UCSD-AML1 (cell line): Measurements from ENCODE around the gene URI1.
"Not testable (repeated sequence)": the region's sequence is repeated elsewhere in the genome, so short reads cannot be mapped to it uniquely, and the experiment has no call there.

Experiments used
- DNase-seq: peaks from one replicate; lab custom pipeline; 2025; ENCODE audit not compliant: unreplicated experiment; lab: John Stamatoyannopoulos, UW

Gene URI1, protein sequence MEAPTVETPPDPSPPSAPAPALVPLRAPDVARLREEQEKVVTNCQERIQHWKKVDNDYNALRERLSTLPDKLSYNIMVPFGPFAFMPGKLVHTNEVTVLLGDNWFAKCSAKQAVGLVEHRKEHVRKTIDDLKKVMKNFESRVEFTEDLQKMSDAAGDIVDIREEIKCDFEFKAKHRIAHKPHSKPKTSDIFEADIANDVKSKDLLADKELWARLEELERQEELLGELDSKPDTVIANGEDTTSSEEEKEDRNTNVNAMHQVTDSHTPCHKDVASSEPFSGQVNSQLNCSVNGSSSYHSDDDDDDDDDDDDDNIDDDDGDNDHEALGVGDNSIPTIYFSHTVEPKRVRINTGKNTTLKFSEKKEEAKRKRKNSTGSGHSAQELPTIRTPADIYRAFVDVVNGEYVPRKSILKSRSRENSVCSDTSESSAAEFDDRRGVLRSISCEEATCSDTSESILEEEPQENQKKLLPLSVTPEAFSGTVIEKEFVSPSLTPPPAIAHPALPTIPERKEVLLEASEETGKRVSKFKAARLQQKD

DNA sequence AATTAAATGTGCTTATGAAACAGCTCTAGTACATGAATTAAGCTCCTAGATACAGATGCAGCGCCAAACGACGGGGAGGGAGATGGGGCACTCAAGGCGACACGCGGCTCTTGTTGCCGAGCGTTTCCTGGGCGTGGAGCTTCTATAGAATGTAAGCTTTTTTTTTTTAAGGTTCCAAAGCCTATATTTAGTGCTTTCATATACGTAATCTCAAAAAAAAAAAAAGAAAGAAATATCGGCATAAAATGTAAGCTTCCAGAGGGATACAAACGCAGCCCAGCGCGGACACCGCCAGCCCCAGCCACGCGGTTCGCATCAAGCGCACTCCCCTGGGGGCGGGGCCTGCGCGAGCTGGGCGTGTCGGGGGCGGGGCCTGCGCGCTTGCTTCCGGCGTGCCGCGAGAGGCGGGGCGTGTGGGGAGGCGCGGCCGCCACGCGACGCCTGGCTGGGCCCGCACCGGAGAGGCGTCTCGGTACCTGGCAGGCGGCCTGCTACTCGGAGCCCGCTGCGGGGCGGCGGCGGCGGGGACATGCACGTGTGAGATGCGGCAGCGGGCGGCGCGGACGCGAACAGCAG, at the start of gene URI1:
URI1 (plus strand) TSS at position 412 of the 576 bp plus-strand sequence. CDS start 309 bp downstream, outside the sequence.
- DNase-seq = peak; percentile 91

DNA sequence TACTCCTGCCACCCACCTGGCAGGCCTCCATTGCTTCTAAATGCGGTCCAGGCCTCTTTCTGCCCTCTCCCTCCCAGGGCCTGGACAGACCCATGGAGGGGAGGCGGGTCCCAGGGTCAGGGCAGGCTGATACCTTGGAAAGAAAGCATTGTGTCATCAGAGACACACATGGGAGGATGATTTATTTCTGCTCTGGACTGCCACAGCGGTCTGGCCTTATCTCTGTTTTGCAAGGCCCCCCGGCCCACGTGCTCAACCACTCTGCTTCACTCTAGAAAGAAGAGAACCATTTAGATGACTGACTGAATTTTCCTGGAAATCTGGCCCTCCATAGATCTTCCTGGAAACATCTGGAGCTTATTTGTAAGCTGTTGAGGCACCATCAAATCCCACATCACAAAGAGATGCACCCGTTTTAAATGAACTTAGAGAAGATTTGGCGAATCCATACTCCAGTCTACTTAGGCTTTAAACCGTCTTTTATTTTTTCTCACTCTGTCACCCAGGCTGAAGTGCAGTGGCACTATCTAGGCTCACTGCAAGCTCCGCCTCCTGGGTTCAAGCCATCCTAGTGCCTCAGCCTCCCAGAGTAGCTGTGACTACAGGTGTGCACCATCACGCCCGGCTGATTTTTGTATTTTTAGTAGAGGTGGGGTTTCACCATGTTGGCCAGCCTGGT, 48.3 kb upstream of the URI1 start:
- DNase-seq = no peak

DNA sequence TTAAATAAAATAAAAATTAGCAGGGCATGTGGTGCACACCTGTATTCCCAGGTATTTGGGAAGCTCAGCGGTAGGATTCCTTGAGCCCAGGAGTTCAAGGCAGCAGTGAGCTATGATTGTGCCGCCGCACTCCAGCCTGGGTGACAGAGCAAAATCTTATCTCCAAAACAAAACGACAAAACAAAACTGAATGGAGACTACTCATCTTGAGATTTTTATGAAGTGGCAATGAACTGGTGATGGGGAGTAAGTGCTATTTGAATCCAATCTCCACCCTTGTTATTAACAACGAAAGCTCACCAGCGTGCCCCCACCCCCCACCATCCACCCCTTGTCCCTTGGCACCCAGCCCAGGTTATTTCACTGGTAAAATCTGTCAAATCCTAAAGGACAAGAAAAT, 45.2 kb upstream of the URI1 start:
- no peak for DNase-seq

DNA sequence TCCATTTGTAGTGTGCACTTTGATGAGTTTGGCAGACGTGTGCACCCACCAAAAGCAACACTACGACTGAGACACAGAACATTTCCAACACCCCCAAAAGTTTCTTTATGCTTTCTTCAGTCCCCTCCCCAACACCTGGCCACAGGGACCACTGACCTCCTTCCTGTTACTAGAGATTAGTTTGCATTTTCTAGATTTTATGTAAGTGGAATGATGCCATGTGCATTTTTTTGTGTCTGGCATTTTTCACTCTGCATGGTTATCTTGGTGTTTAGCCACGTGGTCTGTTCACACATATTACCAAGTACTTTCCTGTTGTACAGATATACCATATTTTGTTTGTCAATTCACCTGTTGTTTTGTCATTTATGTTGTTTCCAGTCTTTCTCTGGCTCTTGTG, 44.6 kb upstream of the URI1 start:
- no peak for DNase-seq

DNA sequence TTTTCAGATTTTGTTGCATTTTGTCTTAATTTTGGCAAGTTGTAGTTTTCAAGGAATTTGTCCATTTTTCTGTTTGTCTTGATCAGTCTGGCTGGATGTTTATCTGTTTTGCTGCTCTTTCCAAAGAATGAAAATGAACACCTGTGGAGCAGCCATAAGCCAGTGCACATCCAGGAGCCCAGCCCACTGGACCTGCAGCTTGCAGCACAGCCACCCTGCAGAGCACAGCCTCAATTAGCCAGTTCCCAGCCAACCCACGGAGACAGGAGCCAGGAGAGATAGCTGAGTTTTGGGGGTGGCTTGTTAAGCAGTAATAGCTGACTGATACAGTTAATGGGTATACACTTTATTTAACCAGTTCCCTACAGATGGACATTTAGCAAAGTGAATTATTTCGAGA, 38.0 kb upstream of the URI1 start:
- no peak for DNase-seq

DNA sequence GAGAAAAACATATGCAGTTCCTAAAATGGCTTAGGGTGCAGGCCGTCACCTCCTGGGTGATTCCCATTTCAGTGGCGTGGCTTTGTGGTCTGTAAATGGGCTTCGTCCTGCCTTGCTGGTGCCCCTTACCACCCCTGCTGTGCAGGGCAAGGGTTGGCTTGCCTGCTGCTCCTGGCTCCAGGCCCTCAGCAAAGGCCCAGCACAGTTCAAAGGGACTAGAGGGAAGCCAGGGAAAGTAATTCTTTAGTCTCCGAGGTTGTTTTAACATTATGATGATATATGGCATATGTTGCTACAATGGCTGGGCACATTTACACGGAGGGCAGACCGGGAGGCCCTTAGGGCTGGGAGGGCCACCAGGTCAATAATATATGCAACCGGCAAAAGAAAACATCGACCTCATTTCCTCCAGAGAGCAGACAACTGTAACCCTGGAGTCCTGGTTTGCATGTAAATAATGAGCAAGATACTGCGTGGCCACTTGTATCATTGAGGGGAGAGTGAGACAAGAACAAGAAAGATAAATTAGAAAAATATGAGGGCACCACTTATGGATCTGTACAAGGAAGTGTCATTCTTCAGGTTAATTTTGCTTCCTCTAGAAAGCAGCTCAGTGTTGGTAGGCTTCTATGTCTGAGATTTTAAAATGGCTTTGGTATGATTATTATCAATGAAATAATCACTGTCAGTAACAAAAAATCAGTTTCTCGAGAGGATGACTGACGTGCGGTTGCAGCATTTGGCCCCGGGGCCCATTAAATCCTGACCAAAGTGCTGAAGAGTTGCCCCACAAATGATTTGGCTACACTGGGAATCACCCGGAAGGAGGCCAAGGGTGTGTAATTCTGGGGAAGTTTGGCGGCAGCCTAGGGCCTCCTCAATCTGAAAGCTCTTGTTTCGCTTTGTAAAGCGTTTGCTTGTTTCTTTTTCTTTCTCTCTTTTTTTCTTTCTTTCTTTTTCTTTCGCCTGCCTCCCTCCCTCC, 32.8 kb upstream of the URI1 start:
- no peak for DNase-seq

DNA sequence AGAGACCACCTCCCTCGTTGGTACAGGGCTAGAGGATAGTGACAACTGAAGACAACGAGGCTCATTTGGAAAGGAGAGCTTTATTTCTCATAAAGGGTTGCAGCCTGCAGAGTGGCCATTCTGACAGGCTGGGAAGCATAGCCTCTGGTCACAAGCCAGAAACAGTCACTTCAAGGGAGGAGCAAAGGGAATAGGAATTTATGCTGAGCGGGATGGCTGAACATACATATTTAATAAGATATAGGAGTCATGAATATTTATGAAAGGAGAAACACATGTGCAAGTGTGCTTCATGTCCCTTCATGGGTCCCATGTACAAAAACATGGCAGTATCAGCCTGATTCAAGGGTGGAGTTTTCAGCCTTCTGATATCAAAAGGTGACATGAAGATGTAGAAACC, 27.1 kb upstream of the URI1 start:
- DNase-seq = no peak

DNA sequence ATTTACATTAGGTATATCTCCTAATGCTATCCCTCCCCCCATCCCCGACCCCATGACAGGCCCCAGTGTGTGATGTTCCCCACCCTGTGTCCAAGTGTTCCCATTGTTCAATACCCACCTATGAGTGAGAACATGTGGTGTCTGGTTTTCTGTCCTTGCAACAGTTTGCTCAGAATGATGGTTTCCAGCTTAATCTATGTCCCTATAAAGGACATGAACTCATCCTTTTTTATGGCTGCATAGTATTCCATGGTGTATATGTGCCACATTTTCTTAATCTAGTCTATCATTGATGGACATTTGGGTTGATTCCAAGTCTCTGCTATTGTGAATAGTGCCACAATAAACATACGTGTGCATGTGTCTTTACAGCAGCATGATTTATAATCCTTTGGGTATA, 26.2 kb upstream of the URI1 start:
- DNase-seq = not testable (repeated sequence)

DNA sequence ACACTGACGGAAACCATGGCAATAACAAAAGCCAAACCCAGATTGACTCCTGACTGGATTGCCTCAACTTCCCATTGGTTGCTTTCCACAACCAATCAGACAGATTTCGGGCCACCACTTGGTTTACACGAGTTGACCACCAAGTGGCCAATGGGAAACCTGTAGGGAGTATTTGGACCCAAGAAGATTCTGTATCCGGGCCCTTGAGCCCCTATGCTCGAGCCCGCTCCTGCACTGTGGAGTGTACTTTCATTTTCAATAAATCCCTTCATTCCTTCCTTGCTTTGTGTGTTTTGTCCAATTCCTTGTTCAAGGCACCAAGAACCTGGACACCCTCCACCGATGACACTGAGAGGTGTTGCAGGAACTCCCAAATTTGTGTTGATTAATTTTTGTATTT, 24.1 kb upstream of the URI1 start:
- DNase-seq = no peak

DNA sequence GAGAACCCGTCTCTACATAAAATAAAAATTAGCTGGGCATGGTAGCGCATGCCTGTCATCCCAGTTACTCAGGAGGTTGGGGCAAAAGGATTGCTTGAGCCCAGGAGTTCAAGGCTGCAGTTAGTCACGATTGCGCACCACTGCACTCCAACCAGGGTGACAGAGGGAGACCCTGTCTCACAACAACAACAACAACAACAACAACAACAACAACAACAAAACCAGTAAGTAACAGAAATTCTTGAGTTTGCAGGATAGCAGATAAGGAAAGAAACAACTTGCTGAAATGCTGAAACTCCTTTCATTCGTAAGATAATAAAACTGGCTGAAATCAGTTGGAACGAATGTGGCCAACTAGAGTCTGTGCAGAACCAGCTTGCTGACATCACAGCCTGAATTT, 23.1 kb upstream of the URI1 start:
- no peak for DNase-seq

DNA sequence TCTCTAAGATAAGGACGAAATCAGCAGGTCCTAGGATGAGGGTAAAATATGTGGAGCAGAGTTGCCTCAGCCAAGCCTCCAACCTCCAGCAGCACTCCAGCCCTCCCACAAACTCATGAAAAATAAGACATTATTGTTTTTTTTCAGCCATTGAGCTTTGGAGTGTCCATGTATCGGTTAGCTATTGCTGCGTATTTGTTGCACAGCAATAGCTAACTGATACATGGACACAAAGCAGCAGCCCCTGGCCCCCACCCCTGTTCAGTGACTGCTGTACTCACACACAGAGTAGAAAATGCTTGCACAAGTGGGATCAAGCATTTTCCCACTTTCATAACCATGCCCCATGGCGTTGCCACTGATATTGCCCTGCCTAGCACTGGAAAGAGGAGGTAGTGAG, 19.1 kb upstream of the URI1 start:
- no peak for DNase-seq

DNA sequence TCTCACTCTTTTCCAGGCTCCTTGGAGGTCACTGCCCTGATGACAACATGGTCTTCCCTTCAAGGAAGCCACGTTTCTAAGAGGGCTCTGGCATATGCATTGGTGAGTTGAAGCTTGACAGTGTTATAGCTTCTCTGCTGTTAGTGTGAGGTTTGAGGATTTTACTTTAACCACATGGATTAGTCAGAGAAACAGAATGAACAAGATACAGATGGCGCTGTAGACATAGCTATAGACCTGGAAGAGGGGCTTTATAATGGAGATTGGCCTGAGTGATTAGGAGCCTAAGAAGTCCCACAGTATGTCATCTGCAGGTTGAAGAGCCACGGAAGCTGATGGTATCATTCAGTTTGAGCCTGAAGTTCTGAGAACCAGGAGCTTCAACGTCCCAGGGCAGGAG, 18.4 kb upstream of the URI1 start:
- no peak for DNase-seq

DNA sequence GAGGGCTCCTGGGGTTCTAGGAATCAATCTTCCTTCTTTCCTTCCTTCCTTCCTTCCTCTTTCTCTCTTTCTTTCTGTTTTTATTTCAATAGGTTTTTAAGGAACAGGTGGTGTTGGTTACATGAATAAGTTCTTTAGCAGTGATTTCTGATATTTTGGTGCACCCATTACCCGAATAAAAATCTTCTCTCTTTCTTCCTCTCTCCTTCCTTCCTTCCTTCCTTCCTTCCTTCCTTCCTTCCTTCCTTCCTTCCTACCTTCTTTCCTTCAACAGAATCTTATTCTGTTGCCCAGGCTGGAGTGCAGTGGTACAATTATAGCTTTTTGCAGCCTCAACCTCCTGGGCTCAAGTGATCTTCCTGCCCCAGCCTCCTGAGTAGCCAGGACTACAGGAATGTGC, 16.0 kb upstream of the URI1 start:
- no peak for DNase-seq

DNA sequence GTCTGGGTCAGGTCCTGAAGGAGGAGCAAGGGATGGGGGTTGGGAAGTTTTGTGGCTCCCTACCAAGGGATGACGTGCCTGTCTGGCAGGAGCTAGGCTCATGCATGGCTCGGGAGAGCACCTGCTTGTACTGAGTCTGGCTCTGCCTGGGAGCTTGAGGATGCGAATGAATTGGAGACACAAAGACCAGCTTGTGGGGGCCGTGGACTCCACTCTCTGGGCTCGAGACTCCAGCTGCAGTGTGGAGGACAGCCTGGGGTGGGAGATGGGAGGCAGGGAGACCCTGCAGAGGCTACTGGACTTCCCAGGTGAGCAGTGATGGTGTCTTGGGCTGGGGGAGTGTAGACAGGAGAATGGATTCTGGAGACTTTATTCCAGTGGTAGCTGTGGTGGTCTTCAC, 15.2 kb upstream of the URI1 start:
- no peak for DNase-seq

DNA sequence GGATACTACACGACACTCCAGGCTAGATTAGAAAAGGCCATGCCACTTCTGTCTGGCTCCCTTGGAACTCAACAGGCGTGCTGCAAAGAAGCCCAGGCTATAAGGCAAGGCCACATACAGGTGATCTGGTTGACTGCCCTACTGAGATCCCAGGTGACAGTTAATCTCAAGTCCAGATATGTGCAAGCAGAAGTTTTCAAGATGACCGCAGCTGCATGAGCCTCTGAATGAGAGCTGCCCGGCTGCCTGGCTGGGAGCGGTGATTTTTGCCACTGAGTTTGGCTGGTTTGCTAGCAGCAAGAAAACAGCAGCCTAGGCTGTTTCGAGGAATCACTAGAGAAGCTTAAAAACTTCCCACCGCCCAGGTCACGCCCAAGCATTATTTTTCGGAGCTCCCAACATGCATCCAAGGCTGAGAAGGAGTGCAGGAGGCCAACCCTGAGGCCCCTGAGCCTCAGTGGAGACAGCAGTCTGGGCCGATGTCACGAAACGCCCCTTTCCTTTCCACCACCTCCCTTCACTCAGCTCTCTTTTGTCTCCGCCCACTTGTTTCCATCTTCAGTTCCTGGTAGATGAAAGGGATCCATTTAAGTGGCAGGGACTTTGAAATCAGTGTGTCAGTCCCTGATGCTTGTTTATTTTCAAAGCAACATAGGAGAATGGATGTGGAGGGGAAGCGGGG, 14.0 kb upstream of the URI1 start:
- no peak for DNase-seq

DNA sequence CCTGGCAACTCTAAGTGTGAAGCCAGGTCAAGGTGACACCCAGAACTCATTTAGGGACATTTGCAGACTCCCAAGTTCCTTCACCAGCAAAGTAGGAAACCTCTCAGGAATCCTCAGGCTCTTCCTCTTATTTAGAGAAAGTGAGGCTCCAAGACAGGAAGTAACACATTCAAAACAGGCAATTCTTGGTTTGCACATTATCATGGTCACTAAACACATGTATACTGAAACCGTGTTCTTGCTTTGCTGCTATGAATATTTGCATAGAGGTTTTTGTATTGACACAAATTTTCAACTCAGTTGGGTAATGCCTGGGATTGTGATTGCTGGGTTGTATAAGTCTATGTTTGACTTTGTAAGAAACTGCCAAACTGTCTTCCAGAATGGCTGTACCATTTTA, 13.2 kb upstream of the URI1 start:
- DNase-seq = no peak

DNA sequence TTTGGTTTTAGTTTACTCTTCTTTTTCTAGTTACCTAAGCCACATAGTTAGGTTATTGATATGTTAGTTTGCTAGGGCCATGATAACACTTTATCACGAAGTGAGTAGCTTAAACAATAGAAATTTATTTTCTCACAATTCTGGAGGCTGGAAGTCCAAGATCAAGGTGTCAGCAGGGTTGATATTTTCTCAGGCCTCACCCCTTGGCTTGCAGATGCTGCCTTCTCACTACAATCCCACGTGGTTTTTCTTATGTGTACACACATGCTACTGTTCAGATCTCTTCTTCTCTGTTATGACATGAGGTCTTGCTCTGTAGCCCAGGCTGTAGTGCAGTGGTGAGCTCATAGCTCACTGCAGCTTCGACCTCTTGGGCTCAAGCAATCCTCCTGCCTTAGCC, 7.8 kb upstream of the URI1 start:
- DNase-seq = no peak

DNA sequence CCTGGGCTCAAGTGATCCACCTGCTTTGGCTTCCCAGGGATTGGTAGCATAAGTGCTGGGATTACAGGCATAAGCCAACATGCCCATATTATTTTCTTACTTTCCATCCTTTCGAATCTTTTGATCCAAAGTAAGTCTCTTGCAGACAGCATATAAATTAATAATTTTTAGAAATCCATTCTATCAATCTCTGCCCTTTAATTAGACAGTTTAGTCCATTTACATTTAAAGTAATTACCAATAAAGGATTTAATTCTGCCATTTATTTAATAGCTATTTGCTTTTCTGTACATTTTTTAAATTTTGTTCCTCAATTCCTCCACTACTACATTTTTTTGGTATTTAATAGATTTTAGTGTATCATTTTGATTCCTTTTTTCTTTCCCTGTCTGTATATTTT, 7.3 kb upstream of the URI1 start:
- no peak for DNase-seq

DNA sequence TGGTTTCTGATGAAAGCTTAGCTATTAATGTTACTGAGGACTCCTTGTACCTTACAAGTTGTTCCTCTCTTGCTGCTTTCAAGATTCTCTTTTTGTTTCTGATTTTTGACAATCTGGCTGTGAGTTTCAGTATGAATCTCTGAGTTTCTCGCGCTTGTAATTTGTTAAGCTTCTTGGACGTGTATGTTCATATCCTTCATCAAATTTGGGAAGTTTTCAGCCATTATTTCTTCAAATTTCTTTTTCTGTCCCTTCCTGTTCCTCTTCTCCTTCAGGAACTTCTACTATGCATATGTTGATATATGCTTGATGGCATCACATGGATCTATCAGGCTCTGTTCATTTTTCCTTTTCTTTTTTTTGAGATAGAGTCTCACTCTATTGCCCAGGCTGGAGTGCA, 5.6 kb upstream of the URI1 start:
- DNase-seq = no peak

DNA sequence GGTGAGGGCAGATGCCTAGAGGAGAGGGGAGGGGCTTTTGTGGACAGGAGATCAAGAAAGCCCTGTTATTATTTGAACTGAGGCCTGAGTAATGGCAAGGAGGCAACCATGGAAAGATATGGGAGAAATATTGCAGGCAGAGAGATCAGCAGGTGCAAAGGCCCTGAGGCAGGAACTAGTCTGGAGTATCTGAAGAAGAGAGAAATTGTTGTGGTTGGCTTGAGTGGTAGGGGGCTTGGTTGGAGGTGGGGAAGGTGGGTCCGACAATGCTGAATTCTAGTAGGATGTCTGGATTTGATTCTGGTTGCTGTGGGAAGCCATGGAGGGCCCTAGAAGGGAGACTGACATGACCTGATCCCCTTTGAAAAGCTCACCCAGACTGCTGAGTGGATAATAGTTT, 2.4 kb upstream of the URI1 start:
- DNase-seq = no peak
